H9 (cell line): Measurements from ENCODE around the gene KRT2. TPM values are rescaled to one million over a fixed set of nuclear protein-coding genes. Genes with fewer than 3 reads are reported as not detected.

Source experiments
- DNase-seq: peaks from one replicate; pipeline ENCODE4 v3.0.0-alpha.2; 2017
- H2AFZ ChIP-seq: one replicate; pipeline ENCODE4 v1.6.1; 2013; ENCODE audit warnings: mild to moderate bottlenecking, low read length, control low read depth, moderate library complexity
- H2AK5ac ChIP-seq: 2 replicates; pipeline ENCODE4 v1.6.1; 2013; ENCODE audit warnings: low read length, control low read depth, mixed read lengths; ENCODE audit not compliant: insufficient read length
- H2BK120ac ChIP-seq: one replicate; pipeline ENCODE4 v1.6.1; 2013; ENCODE audit warnings: low read depth, mild to moderate bottlenecking, low read length, control low read depth, inconsistent platforms; ENCODE audit not compliant: poor library complexity, severe bottlenecking
- H2BK12ac ChIP-seq: 2 replicates; pipeline ENCODE4 v1.6.1; 2013; ENCODE audit warnings: low read length, control low read depth, mixed read lengths, low read depth; ENCODE audit not compliant: insufficient read length
- H2BK15ac ChIP-seq: 2 replicates; pipeline ENCODE4 v1.6.1; 2013; ENCODE audit warnings: low read depth, low read length, control low read depth
- H2BK20ac ChIP-seq: one replicate; pipeline ENCODE4 v1.6.1; 2013; ENCODE audit warnings: low read depth, mild to moderate bottlenecking, low read length, control low read depth, inconsistent platforms; ENCODE audit not compliant: poor library complexity, severe bottlenecking
- H2BK5ac ChIP-seq: 2 replicates; pipeline ENCODE4 v1.6.1; 2013; ENCODE audit warnings: low read length, control low read depth, mixed read lengths; ENCODE audit not compliant: insufficient read length
- H3K14ac ChIP-seq: 2 replicates; pipeline ENCODE4 v1.6.1; 2013; ENCODE audit warnings: low read length, control low read depth; ENCODE audit not compliant: insufficient read depth
- H3K18ac ChIP-seq: 2 replicates; pipeline ENCODE4 v1.6.1; 2013; ENCODE audit warnings: low read depth, mild to moderate bottlenecking, mixed read lengths, low read length, control low read depth; ENCODE audit not compliant: insufficient read length
- H3K23ac ChIP-seq: 2 replicates; pipeline ENCODE4 v1.6.1; 2013; ENCODE audit warnings: low read length, control low read depth, mixed read lengths, low read depth; ENCODE audit not compliant: insufficient read length
- H3K23me2 ChIP-seq: 2 replicates; pipeline ENCODE4 v1.6.1; 2013; ENCODE audit warnings: low read depth, mild to moderate bottlenecking, mixed read lengths, low read length, control low read depth; ENCODE audit not compliant: insufficient read length, poor library complexity, severe bottlenecking
- H3K27ac ChIP-seq: 2 replicates; pipeline ENCODE4 v1.5.1; 2013; ENCODE audit warnings: low read length, control low read depth, mixed read lengths, low read depth; ENCODE audit not compliant: insufficient read length
- H3K27me3 ChIP-seq: 2 replicates; pipeline ENCODE4 v1.6.1; 2013; ENCODE audit warnings: low read length, control low read depth, inconsistent platforms; ENCODE audit not compliant: insufficient read depth
- H3K4ac ChIP-seq: 2 replicates; pipeline ENCODE4 v1.6.1; 2013; ENCODE audit warnings: low read depth, mild to moderate bottlenecking, control low read depth, inconsistent platforms, low read length, moderate library complexity
- H3K4me1 ChIP-seq: 2 replicates; pipeline ENCODE4 v1.6.1; 2013; ENCODE audit warnings: low read length, control low read depth, inconsistent platforms; ENCODE audit not compliant: insufficient read depth
- H3K4me2 ChIP-seq: 2 replicates; pipeline ENCODE4 v1.6.1; 2013; ENCODE audit warnings: low read length, control low read depth, mixed read lengths; ENCODE audit not compliant: insufficient read length, insufficient read depth
- H3K56ac ChIP-seq: 2 replicates; pipeline ENCODE4 v1.6.1; 2013; ENCODE audit warnings: low read depth, mild to moderate bottlenecking, mixed read lengths, low read length, control low read depth; ENCODE audit not compliant: insufficient read length
- H3K79me1 ChIP-seq: 2 replicates; pipeline ENCODE4 v1.6.1; 2013; ENCODE audit warnings: low read depth, mild to moderate bottlenecking, moderate library complexity, low read length, control low read depth, inconsistent platforms; ENCODE audit not compliant: insufficient read depth, poor library complexity, severe bottlenecking
- H3K79me2 ChIP-seq: 2 replicates; pipeline ENCODE4 v1.6.1; 2013; ENCODE audit warnings: low read length, control low read depth, inconsistent platforms; ENCODE audit not compliant: insufficient read depth
- H3K9ac ChIP-seq: 2 replicates; pipeline ENCODE4 v1.6.1; 2013; ENCODE audit warnings: low read length, control low read depth, mixed read lengths; ENCODE audit not compliant: insufficient read length; ENCODE audit errors: extremely low read depth
- H3K9me3 ChIP-seq: one replicate; pipeline ENCODE4 v1.6.1; 2013; ENCODE audit warnings: low read depth, low read length, inconsistent platforms; ENCODE audit not compliant: control insufficient read depth
- H3T11ph ChIP-seq: one replicate; pipeline ENCODE4 v1.6.1; 2013; ENCODE audit warnings: mild to moderate bottlenecking, low read length, control low read depth, inconsistent platforms
- H4K20me1 ChIP-seq: one replicate; pipeline ENCODE4 v1.6.1; 2013; ENCODE audit not compliant: control insufficient read depth, insufficient read length, insufficient read depth
- H4K5ac ChIP-seq: 2 replicates; pipeline ENCODE4 v1.6.1; 2013; ENCODE audit warnings: low read depth, mild to moderate bottlenecking, mixed read lengths, low read length, control low read depth; ENCODE audit not compliant: insufficient read length
- H4K8ac ChIP-seq: replicated peaks from 2 replicates; pipeline ENCODE4 v1.6.1; 2013; ENCODE audit warnings: low read length, control low read depth, mixed read lengths, low read depth; ENCODE audit not compliant: insufficient read length
- H4K91ac ChIP-seq: 2 replicates; pipeline ENCODE4 v1.6.1; 2013; ENCODE audit warnings: low read depth, mild to moderate bottlenecking, moderate library complexity, mixed read lengths, low read length, control low read depth; ENCODE audit not compliant: insufficient read length
- H3K27ac Mint-ChIP-seq, 3 experiments: 2 replicates in 2 of 3; 3 replicates in 1 of 3; pipeline ENCODE4 v1.8.0; 2020 to 2021; ENCODE audit warnings: mixed read lengths in 3 of 3, mild to moderate bottlenecking in 1 of 3, moderate library complexity in 1 of 3
- H3K27me3 Mint-ChIP-seq: 2 replicates; pipeline ENCODE4 v1.8.0; 2021; ENCODE audit warnings: low read depth, mild to moderate bottlenecking, moderate library complexity, mixed read lengths
- H3K36me3 Mint-ChIP-seq, 3 experiments: 2 replicates in 2 of 3; 3 replicates in 1 of 3; pipeline ENCODE4 v1.8.0; 2020 to 2021; ENCODE audit warnings: low read depth in 3 of 3, mixed read lengths in 3 of 3; ENCODE audit not compliant: insufficient read depth in 1 of 3
- H3K4me1 Mint-ChIP-seq, 2 experiments: 2 replicates each; pipeline ENCODE4 v1.8.0; 2020; ENCODE audit warnings: mixed read lengths in 2 of 2
- H3K4me3 Mint-ChIP-seq, 2 experiments: 2 replicates in 1 of 2; 3 replicates in 1 of 2; pipeline ENCODE4 v1.8.0; 2020 to 2021; ENCODE audit warnings: mild to moderate bottlenecking in 2 of 2, mixed read lengths in 2 of 2, moderate library complexity in 1 of 2
- H3K9me3 Mint-ChIP-seq, 2 experiments: 2 replicates in 1 of 2; 3 replicates in 1 of 2; pipeline ENCODE4 v1.8.0; 2020; ENCODE audit warnings: mild to moderate bottlenecking in 2 of 2, mixed read lengths in 2 of 2, moderate library complexity in 1 of 2
- WGBS: extraction: QIAGEN DNeasy Blood & Tissue Kit; methylation state at CpG from one replicate; pipeline ENCODE4 v1.1.7; 2013; ENCODE audit warnings: missing lambda C conversion rate, low lambda C conversion rate, mixed read lengths; ENCODE audit not compliant: insufficient read length; ENCODE audit errors: extremely low coverage; 5-methylcytosine and 5-hydroxymethylcytosine counted together
- total RNA-seq: library from RNA; stranded (reverse); gene quantifications from 2 replicates; pipeline ENCODE4 v1.2.1, GENCODE V29; 2021
- TF ChIP-seq, protein P1 (sequence below): fragments of 200-600 bp; sonication (generic); conservative IDR thresholded peaks from 3 replicates; pipeline ENCODE4 v1.8.0; 2021; ENCODE audit warnings: antibody characterized with exemption, mild to moderate bottlenecking

Gene KRT2
- total RNA-seq, 1 experiment from 2014 or later, result not detected

DNA sequence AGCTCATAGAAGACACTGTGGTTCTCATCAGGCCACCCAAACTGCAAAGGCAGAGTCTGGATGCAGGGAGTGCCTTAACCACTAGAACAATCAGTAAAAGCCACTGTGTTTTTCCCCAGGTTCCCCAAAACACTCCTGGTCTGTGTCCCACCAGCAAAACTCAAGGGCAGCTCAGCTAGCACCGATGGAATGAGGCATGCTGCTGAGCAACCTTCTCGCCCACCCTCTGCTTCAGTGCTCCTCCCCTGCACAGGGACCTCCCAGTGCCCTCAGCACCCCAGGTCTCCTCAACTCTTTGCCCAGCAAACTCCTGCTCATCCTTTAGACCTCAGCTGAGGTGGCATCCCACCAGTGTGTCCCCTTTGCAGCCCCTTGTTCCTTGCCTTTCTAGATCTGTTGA is 47.4 kb upstream of the KRT2 start:
- Histone ChIP-seq H3K14ac (no peak overlapping the region; the same call in 1 of the 2 replicates), H2AK5ac (no peak overlapping the region), H2BK12ac (no peak overlapping the region), H2BK15ac (no peak overlapping the region), H2BK5ac (no peak overlapping the region), H3K4me1 (no peaks in the 10 kb centered on the region), H2BK120ac (no peak overlapping the region), H3K4ac (no peak overlapping the region), H3K23ac (no peak overlapping the region), H2BK20ac (no peak overlapping the region), H3K9me3 (no peaks in the 10 kb centered on the region), H3T11ph (no peak overlapping the region), H4K5ac (no peak overlapping the region), H3K9ac (no peak overlapping the region), H3K79me1 (no peaks in the 10 kb centered on the region), H3K4me2 (no peak overlapping the region), H4K8ac (no peak overlapping the region), H2AFZ (no peak overlapping the region), H3K27ac (no peak overlapping the region), H4K91ac (no peak overlapping the region), H3K56ac (no peak overlapping the region), H3K27me3 (no peaks in the 10 kb centered on the region), H3K23me2 (no peaks in the 10 kb centered on the region), H3K79me2 (no peaks in the 10 kb centered on the region), H4K20me1 (no peaks in the 10 kb centered on the region), H3K18ac (no peak overlapping the region)
- peaks cover 25% of the 10 kb centered on the region for H3K27me3 Mint-ChIP-seq
- H3K4me1 Mint-ChIP-seq, result peaks cover 8 to 14% of the 10 kb centered on the region in 2 experiments
- no peak for DNase-seq
- H3K36me3 Mint-ChIP-seq, result no peaks in the 10 kb centered on the region
- H3K27ac Mint-ChIP-seq, result no peak overlapping the region
- TF ChIP-seq, protein P1, sequence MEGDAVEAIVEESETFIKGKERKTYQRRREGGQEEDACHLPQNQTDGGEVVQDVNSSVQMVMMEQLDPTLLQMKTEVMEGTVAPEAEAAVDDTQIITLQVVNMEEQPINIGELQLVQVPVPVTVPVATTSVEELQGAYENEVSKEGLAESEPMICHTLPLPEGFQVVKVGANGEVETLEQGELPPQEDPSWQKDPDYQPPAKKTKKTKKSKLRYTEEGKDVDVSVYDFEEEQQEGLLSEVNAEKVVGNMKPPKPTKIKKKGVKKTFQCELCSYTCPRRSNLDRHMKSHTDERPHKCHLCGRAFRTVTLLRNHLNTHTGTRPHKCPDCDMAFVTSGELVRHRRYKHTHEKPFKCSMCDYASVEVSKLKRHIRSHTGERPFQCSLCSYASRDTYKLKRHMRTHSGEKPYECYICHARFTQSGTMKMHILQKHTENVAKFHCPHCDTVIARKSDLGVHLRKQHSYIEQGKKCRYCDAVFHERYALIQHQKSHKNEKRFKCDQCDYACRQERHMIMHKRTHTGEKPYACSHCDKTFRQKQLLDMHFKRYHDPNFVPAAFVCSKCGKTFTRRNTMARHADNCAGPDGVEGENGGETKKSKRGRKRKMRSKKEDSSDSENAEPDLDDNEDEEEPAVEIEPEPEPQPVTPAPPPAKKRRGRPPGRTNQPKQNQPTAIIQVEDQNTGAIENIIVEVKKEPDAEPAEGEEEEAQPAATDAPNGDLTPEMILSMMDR, result no peak
- H3K4me3 Mint-ChIP-seq, result no peak overlapping the region
- H3K9me3 Mint-ChIP-seq, result no peaks in the 10 kb centered on the region
- WGBS, result no CpG with 5 or more reads among the region's 2 CpGs
